Ishikawa (cell line): Measurements from ENCODE around the gene E4F1.

Experiments
- CEBPB ChIP-seq: IDR thresholded peaks from 2 replicates; pipeline ENCODE4 v1.6.1; 2012
- CREB1 ChIP-seq: IDR thresholded peaks from 2 replicates; pipeline ENCODE4 v1.6.1; 2012; ENCODE audit warnings: low read depth
- EGR1 ChIP-seq: IDR thresholded peaks from 2 replicates; pipeline ENCODE4 v1.6.1; 2012
- EP300 ChIP-seq: IDR thresholded peaks from 2 replicates; pipeline ENCODE4 v1.6.1; 2012; ENCODE audit warnings: borderline replicate concordance
- FOXM1 ChIP-seq: IDR thresholded peaks from 2 replicates; pipeline ENCODE4 v1.6.1; 2012; ENCODE audit warnings: low read depth, borderline replicate concordance
- NFIC ChIP-seq: IDR thresholded peaks from 2 replicates; pipeline ENCODE4 v1.6.1; 2012
- RAD21 ChIP-seq: IDR thresholded peaks from 2 replicates; pipeline ENCODE4 v1.6.1; 2012; ENCODE audit warnings: low read depth
- REST ChIP-seq: IDR thresholded peaks from 2 replicates; pipeline ENCODE4 v1.6.1; 2012; ENCODE audit warnings: low read depth, mild to moderate bottlenecking
- TAF1 ChIP-seq: IDR thresholded peaks from 2 replicates; pipeline ENCODE4 v1.6.1; 2012; ENCODE audit warnings: low read depth, mild to moderate bottlenecking
- TCF12 ChIP-seq: IDR thresholded peaks from 2 replicates; pipeline ENCODE4 v1.6.1; 2012; ENCODE audit warnings: low read depth
- TEAD4 ChIP-seq: IDR thresholded peaks from 2 replicates; pipeline ENCODE4 v1.6.1; 2012
- YY1 ChIP-seq: IDR thresholded peaks from 2 replicates; pipeline ENCODE4 v1.6.1; 2012; ENCODE audit warnings: low read depth
- ZBTB7A ChIP-seq: IDR thresholded peaks from 2 replicates; pipeline ENCODE4 v1.6.1; 2012; ENCODE audit warnings: low read depth
- TF ChIP-seq, protein P1 (sequence below): IDR thresholded peaks from 2 replicates; pipeline ENCODE4 v1.6.1; 2012
- TF ChIP-seq, protein P2 (sequence below): IDR thresholded peaks from 2 replicates; pipeline ENCODE4 v1.6.1; 2012

E4F1 gene

GRCh38 chr16:2282262-2282661 lies 58.9 kb downstream of the E4F1 start:
- no peak for TF ChIP-seq CEBPB
- no peak for TF ChIP-seq CREB1
- TF ChIP-seq, protein P1, sequence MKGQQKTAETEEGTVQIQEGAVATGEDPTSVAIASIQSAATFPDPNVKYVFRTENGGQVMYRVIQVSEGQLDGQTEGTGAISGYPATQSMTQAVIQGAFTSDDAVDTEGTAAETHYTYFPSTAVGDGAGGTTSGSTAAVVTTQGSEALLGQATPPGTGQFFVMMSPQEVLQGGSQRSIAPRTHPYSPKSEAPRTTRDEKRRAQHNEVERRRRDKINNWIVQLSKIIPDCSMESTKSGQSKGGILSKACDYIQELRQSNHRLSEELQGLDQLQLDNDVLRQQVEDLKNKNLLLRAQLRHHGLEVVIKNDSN = no peak
- no peak for TF ChIP-seq EGR1
- no peak for TF ChIP-seq FOXM1
- no peak for TF ChIP-seq YY1
- no peak for TF ChIP-seq REST
- no peak for TF ChIP-seq TCF12
- TF ChIP-seq EP300 = no peak
- no peak for TF ChIP-seq RAD21
- no peak for TF ChIP-seq TAF1
- no peak for TF ChIP-seq ZBTB7A
- no peak for TF ChIP-seq TEAD4
- TF ChIP-seq, protein P2, sequence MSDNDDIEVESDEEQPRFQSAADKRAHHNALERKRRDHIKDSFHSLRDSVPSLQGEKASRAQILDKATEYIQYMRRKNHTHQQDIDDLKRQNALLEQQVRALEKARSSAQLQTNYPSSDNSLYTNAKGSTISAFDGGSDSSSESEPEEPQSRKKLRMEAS = no peak
- TF ChIP-seq NFIC = no peak

DNA sequence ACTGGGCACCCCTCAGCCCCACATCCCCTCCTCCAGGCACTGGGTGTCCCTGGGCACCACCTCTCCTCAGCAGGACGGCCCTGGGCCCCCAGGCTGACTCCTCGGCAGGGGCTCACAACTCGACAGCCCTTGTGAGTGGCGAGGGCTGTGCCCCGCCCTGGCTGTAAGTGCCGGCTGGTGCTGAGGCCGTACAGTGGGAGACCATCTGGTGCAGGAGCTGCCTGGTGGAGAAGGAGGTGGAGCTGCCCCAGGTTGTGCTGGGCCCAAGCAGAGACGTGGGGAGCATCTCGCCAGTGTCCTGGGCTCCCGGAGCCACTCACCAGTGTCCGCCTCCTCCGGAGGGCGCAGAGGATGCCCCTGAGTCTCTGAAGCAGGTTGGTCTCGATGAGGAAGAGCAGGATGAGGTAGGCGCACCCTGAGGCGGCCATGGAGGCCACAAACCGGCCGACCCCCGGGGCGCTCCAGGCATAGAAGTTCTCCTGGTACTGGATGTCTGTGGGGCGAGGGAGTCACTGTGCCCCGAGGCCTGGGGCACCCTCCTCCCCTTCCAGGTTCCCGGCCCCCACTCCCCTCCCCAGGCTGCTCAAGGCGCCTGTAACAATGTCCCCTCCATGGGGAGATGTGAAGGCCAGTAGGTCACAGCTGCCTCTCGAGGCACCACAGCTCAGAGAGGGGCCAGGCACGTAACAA lies 59.6 kb downstream of the E4F1 start:
- TF ChIP-seq EP300 (no peak), ZBTB7A (no peak), CEBPB (no peak), TAF1 (no peak), TCF12 (no peak), TEAD4 (no peak), EGR1 (no peak)
- TF ChIP-seq, protein P1 = no peak

DNA sequence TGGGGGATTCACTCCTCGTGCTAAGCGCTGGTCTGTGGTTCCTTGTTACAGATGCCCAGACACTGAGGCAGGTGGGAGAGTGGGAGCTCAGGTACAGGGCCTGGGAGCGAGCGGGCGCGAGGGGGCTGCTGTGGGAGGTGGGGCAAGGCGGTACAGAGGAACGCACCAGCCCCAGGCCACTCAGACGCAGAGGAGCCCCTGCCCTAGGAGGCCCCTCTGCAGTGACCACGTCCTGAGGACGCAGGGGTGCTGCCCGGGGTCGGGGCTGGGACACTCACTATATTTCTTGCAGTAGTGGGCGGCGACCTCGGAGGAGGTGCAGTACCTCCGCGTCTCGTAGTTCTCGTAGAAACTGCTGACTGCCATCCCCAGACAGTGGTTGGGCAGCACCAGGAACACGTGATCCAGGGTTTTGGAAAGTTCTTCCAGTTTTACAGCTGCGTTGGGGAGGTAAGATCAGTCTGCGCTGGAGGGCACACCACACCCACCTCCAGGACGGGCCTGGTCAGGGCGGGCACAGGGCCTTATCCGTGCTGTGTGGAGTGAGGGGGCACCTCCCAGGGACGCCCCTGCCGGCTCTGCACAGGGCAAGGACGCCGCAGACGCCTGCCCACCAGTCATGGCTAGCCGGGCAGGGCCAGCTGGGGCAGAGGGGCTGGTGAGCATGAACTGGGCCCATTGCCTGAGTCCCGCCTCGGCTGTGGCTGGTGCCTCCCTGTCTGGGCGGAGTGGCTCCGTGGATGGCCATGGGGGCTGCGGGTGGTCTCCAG lies 60.8 kb downstream of the E4F1 start:
- TF ChIP-seq EGR1 (no peak), RAD21 (no peak), FOXM1 (no peak), TAF1 (no peak), REST (no peak)

GRCh38 chr16:2284797-2285576 lies 61.6 kb downstream of the E4F1 start:
- TF ChIP-seq TAF1 (no peak), TEAD4 (no peak), YY1 (no peak), REST (no peak), FOXM1 (no peak), CEBPB (no peak)
